T-helper 1 cell treated with Interleukin-12 subunit alpha and Interleukin-12 subunit beta and Interleukin-4 antibody, amounts not matched to agents 30 ng/mL and 1 ng/mL, for 36 hours (primary cell): ENCODE results near the gene PITPNM1. TPM values are rescaled to one million over a fixed set of nuclear protein-coding genes. Genes with fewer than 3 reads are reported as not detected.
"Not testable (repeated sequence)": the region's sequence is repeated elsewhere in the genome, so short reads cannot be mapped to it uniquely, and the experiment has no call there.

Source experiments
- intact Hi-C: fragments of 100-400 bp; cut with micrococcal nuclease; formaldehyde crosslinking; loops from one replicate; pipeline ENCODE4 v1.15.1; 2024
- total RNA-seq: library from RNA; stranded (reverse); gene quantifications from 2 replicates; pipeline ENCODE4 v1.2.3, GENCODE V29; 2022

Gene PITPNM1
- total RNA-seq, 1 donor from 2014 or later = 119 TPM

GRCh38 chr11:67491276-67492068 is 13.7 kb downstream of the PITPNM1 start:
- intact Hi-C loops = no loop called here

- intact Hi-C loops = no loop called here
Observed at GRCh38 chr11:67490727-67491065, 14.5 kb downstream of the PITPNM1 start.

- intact Hi-C loops = loop anchor here (10.0 kb wide), 1 partner anchor 1875 kb away; the partner anchor contains the start of genes MAP3K11 and PCNX3
Observed at GRCh38 chr11:67489885-67490726, 15.1 kb downstream of the PITPNM1 start.

GRCh38 chr11:67489203-67489884 is 15.8 kb downstream of the PITPNM1 start:
- intact Hi-C loops = loop anchor here (10.0 kb wide), 1 partner anchor 1875 kb away; the partner anchor contains the start of genes MAP3K11 and PCNX3

DNA sequence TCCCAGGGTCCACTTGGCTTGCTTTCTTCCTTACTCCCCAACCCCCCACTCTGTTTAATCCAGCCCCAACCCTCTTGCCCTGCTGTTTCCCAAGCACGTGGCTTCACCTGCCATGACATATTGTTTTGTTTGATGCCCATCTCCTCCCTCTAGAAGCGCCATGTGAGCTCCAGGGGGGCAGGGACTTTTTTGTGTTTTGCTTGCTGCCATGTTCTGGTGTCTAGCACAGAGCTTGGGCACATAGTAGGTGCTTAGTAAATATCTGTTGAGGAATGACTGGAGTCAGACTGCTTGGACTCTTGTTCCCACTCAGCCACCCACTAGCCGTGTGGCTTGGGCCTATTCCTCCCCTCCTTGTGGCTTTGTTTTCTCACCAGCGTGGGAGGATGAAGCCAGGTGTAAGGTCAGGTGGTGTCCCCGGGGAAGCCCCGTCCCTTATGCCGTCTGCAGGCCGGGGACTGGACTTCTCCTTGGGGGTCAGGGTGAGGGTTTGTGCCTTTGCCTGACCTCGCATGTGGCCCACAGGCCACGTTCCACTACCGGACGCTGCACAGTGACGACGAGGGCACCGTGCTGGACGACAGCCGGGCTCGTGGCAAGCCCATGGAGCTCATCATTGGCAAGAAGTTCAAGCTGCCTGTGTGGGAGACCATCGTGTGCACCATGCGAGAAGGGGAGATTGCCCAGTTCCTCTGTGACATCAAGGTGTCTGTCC is 18.5 kb downstream of the PITPNM1 start:
- intact Hi-C loops = loop anchor here (10.0 kb wide), 1 partner anchor 1872 kb away; the partner anchor contains the start of genes MAP3K11 and PCNX3

- intact Hi-C loops = loop anchor here (2.0 to 10.0 kb wide), 2 partner anchors 47 to 1871 kb away; partner anchors contain the start of genes MAP3K11 and PCNX3
Observed at GRCh38 chr11:67485873-67486361, 19.2 kb downstream of the PITPNM1 start.

GRCh38 chr11:67484847-67485311 is 20.3 kb downstream of the PITPNM1 start:
- intact Hi-C loops = loop anchor here (1.0 to 10.0 kb wide), 7 partner anchors 46 to 1870 kb away; partner anchors contain the start of genes MAP3K11, PCNX3, POLD4 and RPS6KB2

DNA sequence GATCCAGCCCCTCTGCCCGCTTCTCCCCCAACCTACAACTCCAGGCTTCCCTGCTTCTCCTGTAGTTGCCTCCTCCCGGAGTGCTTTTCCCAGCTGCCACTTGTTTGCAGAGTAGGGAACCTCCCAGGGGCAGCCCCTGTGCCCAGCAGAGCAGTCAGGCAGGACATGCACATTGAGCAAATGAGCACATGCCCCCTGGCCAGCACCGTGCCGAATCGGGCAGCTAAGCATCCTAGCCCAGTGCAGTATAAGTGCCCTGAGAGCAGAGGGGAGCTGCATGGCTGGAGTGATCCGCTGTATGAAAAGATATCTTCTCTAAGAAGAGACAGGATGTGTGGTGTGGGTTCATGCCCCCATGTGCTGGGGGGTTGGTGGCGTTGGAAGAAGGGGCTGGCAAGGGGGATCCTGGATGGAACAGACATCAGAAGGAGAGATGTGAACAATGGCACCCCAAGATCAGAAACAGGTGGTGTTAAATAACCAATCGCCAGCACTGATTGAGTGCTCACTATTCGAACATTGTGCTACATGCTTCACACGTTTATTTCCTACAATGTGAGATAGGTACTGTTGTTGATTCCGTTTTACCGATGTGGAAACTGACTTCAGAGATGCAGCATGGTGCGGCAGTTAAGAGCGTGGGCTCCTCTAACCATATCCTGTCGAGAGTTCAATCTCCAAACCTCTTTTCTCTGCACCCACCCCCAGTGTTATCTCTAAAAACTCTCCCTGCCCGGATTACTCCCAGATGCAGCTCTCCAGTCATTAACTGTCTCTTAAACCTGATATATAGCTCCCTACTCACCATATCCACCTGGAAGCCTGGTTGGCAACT is 21.1 kb downstream of the PITPNM1 start:
- intact Hi-C loops = loop anchor here (1.0 to 10.0 kb wide), 12 partner anchors 20 to 1869 kb away; partner anchors contain the start of genes CDK2AP2, MAP3K11, NDUFV1 and PCNX3

DNA sequence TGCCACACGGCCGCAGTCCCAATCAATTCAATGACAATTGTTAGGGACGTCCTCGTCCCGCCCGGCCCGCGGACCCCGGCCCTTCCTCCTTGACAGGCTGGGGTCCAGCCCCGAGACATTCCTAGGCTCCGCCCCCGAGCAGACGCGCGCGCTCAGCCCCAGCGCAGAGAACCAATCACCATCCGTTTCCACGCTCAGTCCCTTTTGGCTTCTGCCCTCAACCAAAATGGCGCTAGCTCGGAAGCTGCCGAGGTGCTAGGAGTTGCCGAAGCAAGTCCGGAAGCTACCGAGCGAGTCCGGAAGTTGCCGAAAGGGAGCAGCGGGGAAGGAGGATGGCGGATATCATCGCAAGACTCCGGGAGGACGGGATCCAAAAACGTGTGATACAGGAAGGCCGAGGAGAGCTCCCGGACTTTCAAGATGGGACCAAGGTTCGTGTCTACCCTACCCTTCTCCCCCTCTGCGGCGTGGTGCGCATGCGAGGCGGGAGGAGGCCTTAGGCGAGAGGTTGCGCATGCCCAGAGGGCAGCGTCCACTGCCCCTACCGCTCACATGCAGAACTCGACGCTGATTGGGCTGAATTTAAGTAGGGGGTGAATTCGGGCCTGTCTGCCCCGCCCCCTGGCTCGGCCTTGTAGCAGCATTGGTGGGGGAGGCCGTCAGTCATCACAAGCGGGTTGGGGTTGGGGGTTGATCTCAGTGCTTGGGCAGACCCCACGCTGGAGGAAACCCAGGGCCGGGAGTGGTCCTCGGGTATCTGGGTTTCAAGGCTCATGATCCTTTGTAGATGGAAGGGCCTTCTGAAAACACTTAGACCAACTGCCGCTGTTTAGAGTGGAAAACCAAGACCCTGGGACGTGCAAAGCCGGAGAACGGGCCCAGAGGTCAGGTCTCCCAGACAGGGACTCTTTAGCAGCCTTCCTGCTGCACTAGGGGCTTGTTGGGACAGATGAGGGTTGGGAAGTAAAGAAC is 22.1 kb downstream of the PITPNM1 start, which contains the start of gene AIP:
Gene AIP, plus strand, starts transcription at position 200 of the 972 bp plus-strand sequence. Its CDS starts 133 bp downstream, at position 333.
- intact Hi-C loops = loop anchor here (1.0 to 10.0 kb wide), 8 partner anchors 14 to 1868 kb away; partner anchors contain the start of genes CDK2AP2, MAP3K11, NDUFV1 and PCNX3

DNA sequence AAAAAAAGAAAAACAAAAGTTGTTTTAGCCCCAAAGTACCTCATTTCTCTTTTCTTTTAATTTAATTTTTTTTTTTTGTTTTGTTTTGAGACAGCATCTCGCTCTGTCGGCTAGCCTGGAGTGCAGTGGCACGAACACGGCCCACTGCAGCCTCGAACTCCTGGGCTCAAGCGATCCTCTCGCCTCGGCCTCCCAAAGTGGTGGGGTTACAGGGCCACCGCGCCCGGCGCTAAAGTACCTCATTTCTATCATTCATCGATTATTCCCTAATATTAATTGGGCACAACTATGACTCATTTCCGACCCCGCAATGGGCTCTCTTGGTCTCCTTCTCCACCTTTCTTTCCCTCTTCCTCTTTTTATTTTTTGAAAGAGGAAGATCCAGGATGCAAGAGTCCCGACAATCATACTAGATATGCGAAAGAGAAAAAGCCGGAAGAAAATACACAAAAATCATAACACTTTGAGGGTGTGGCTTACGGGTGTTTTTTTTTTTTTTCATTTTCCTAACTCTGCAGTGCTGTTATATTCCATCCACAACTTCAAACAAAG is 22.8 kb downstream of the PITPNM1 start:
- intact Hi-C loops = loop anchor here (1.0 to 10.0 kb wide), 3 partner anchors 13 to 1868 kb away; partner anchors contain the start of genes MAP3K11, PCNX3 and TMEM134

GRCh38 chr11:67477344-67478050 is 27.7 kb downstream of the PITPNM1 start:
- intact Hi-C loops = not testable (repeated sequence)

GRCh38 chr11:67476692-67477091 is 28.5 kb downstream of the PITPNM1 start:
- intact Hi-C loops = not testable (repeated sequence)

- intact Hi-C loops = no loop called here
Observed at GRCh38 chr11:67472882-67473281, 32.3 kb downstream of the PITPNM1 start.

- intact Hi-C loops = no loop called here
Observed at GRCh38 chr11:67470337-67471002, 34.7 kb downstream of the PITPNM1 start.

DNA sequence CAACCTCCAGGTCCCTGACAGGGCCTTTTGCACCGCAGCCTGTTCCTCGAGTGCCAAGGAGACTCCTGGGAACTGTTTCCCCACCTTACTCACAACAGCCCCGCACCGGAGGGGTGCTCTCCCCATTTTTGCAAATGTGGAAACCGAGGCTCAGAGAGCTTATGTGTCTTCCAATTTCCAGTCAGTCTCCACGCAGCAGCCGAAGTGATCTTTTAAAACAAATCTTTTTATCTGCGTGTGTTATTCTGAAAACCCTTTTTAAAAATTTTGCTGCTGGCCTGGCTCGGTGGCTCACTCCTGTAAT is 35.7 kb downstream of the PITPNM1 start:
- intact Hi-C loops = loop anchor here (1.0 kb wide), 8 partner anchors 13 to 137 kb away; partner anchors contain the start of genes NDUFV1, POLD4, PPP1CA and RPS6KB2
